ENCODE measurements around the gene RASGRP3. TPM values are rescaled to one million over a fixed set of nuclear protein-coding genes. Genes with fewer than 3 reads are reported as not detected.

The RASGRP3 gene
- total RNA-seq, 4 donors from 2014 or later: 2.4 to 15.8 (median 4.3) TPM

- no peak overlapping the region for H3K4me3 ChIP-seq (ENCODE audit: low read depth, poor library complexity, severe bottlenecking)
- TF ChIP-seq CTCF (IDR thresholded peaks at IDR 0.05) (no peak), POLR2A (IDR thresholded peaks at IDR 0.05) (no peak)
- WGBS, 2 donors: 63 to 75% methylated on average over 3 of the region's 3 CpGs
- intact Hi-C loops (cut with DNase I; ENCODE audit: low total_unique reads): no loop called here
- DNase-seq (ENCODE audit: low spot score in 2 of 2): no peak
These were observed 120.6 kb downstream of the RASGRP3 start for GRCh38 chr2:33597026-33597425.

GRCh38 chr2:33598561-33599174 is 122.2 kb downstream of the RASGRP3 start:
- DNase-seq (ENCODE audit: low spot score in 2 of 2): peak in 1 of 2 donors; percentile 22
- WGBS, 2 donors: 0% methylated on average over 22 to 23 of the region's 23 CpGs
- H3K4me3 ChIP-seq (ENCODE audit: low read depth, poor library complexity, severe bottlenecking): peak overlapping the region; percentile 78
- TF ChIP-seq POLR2A (IDR thresholded peaks at IDR 0.05) (no peak), CTCF (IDR thresholded peaks at IDR 0.05) (no peak)
- intact Hi-C loops (cut with DNase I; ENCODE audit: low total_unique reads): no loop called here

GRCh38 chr2:33599175-33599942 is 122.9 kb downstream of the RASGRP3 start, which contains the start of gene FAM98A:
FAM98A (minus strand) TSS chr2:33599299; CDS start chr2:33599221, 78 bp downstream.
- peak within 1 kb of the TSS; percentile 78 for H3K4me3 ChIP-seq (ENCODE audit: low read depth, poor library complexity, severe bottlenecking)
- DNase-seq (ENCODE audit: low spot score in 2 of 2): peak; percentile 98 to 100
- TF ChIP-seq POLR2A (IDR thresholded peaks at IDR 0.05) (no peak), CTCF (IDR thresholded peaks at IDR 0.05) (no peak)
- WGBS, 2 donors: 1% methylated on average over 32 to 47 of the region's 56 CpGs
- intact Hi-C loops (cut with DNase I; ENCODE audit: low total_unique reads): no loop called here

- no peak overlapping the region for H3K4me3 ChIP-seq (ENCODE audit: low read depth, poor library complexity, severe bottlenecking)
- 6 to 11% methylated on average over 3 of the region's 3 CpGs for WGBS, 2 donors
These were observed 123.4 kb downstream of the RASGRP3 start for GRCh38 chr2:33599943-33600192.

GRCh38 chr2:33602201-33602830 is 125.9 kb downstream of the RASGRP3 start:
- H3K4me3 ChIP-seq (ENCODE audit: low read depth, poor library complexity, severe bottlenecking): no peak overlapping the region
- intact Hi-C loops (cut with DNase I; ENCODE audit: low total_unique reads): no loop called here
- DNase-seq (ENCODE audit: low spot score in 2 of 2): no peak
- 85 to 92% methylated on average over 6 of the region's 6 CpGs for WGBS, 2 donors
- TF ChIP-seq POLR2A (IDR thresholded peaks at IDR 0.05): no peak
- no peak for TF ChIP-seq CTCF (IDR thresholded peaks at IDR 0.05)

More at GRCh38 chr2:33599943-33600192, 123.4 kb downstream of the RASGRP3 start:
- DNase-seq (ENCODE audit: low spot score in 2 of 2): no peak
- intact Hi-C loops (cut with DNase I; ENCODE audit: low total_unique reads): no loop called here
- TF ChIP-seq POLR2A (IDR thresholded peaks at IDR 0.05) (no peak), CTCF (IDR thresholded peaks at IDR 0.05) (no peak)

Measured in lower leg skin (tissue), 4 donors.